ENCODE results near the gene TNNI3K. TPM values are rescaled to one million over a fixed set of nuclear protein-coding genes. Genes with fewer than 3 reads are reported as not detected.

TNNI3K gene
- total and polyA plus RNA-seq, 9 of the 15 experiments (the other 6 are each of a cell fraction or from before 2014, with no cell fraction given), result 0.21 to 0.53 (median 0.32) TPM; not detected in 5

GRCh38 chr1:74316302-74316701 lies 81.1 kb downstream of the TNNI3K start:
- POLR2A ChIA-PET, result no interaction called here
- CTCF ChIA-PET (ENCODE audit: low intra/inter-chr PET ratio), result no interaction called here
- Histone ChIP-seq H3K36me3 (ENCODE audit: control insufficient read depth, insufficient read depth, low read length) (no peaks in the 10 kb centered on the region), H2AFZ (ENCODE audit: low read depth, low read length) (no peak overlapping the region), H3K4me3 (no peak overlapping the region), H3K79me2 (ENCODE audit: control insufficient read depth, insufficient read depth, low read length) (no peaks in the 10 kb centered on the region), H4K20me1 (replicated peaks; ENCODE audit: control insufficient read depth, insufficient read depth, low read length) (no peaks in the 10 kb centered on the region), H3K27me3 (ENCODE audit: control insufficient read depth in 2 of 2, insufficient read depth in 2 of 2, low read length in 2 of 2) (no peaks in the 10 kb centered on the region), H3K9ac (ENCODE audit: insufficient read depth in 1 of 2, low read depth in 2 of 2, low read length in 2 of 2) (no peak overlapping the region), H3K9me1 (ENCODE audit: control insufficient read depth, insufficient read depth, low read length) (no peaks in the 10 kb centered on the region), H3K4me1 (replicated peaks in 1 of 2; ENCODE audit: control insufficient read depth in 2 of 2, insufficient read depth in 2 of 2, low read length in 2 of 2) (no peaks in the 10 kb centered on the region), H3K4me2 (ENCODE audit: insufficient read depth, low read length) (no peak overlapping the region), H3K9me3 (replicated peaks; ENCODE audit: control insufficient read depth, insufficient read depth, low read depth, low read length) (no peaks in the 10 kb centered on the region), H3K27ac (ENCODE audit: extremely low read depth, low read depth, low read length) (no peak overlapping the region)
- no peak for TF ChIP-seq ESRRA (IDR thresholded peaks at IDR 0.05; ENCODE audit: borderline replicate concordance, low read depth)
- TF ChIP-seq, protein P1, sequence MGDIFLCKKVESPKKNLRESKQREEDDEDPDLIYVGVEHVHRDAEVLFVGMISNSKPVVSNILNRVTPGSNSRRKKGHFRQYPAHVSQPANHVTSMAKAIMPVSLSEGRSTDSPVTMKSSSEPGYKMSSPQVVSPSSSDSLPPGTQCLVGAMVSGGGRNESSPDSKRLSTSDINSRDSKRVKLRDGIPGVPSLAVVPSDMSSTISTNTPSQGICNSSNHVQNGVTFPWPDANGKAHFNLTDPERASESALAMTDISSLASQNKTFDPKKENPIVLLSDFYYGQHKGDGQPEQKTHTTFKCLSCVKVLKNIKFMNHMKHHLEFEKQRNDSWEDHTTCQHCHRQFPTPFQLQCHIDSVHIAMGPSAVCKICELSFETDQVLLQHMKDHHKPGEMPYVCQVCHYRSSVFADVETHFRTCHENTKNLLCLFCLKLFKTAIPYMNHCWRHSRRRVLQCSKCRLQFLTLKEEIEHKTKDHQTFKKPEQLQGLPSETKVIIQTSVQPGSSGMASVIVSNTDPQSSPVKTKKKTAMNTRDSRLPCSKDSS (IDR thresholded peaks at IDR 0.05; ENCODE audit: low read depth, partially characterized antibody), result no peak
- no peak for TF ChIP-seq SNIP1 (IDR thresholded peaks at IDR 0.05; ENCODE audit: low read depth)
- no peak for TF ChIP-seq ZNF589 (CRISPR knock-in tag; IDR thresholded peaks at IDR 0.05; ENCODE audit: low read depth)
- no peak for TF ChIP-seq NONO (IDR thresholded peaks at IDR 0.05; ENCODE audit: low read depth in 2 of 2, low read length in 1 of 2)
- ATAC-seq (no peak), FAIRE-seq (no peak), DNase-seq (ENCODE audit: extremely low read depth in 1 of 4, low spot score in 3 of 4) (no peak)
- no TSS peak for BruUV-seq (replicated peaks)
- intact Hi-C loops (cut with micrococcal nuclease), result no loop called here
- in situ Hi-C loops (cut with MboI), result no loop called here
- 4% methylated on average over 2 of the region's 2 CpGs for WGBS (ENCODE audit: insufficient coverage, low coverage, missing lambda C conversion rate)

Measured in K562 (cell line).